Astrocyte of the hippocampus (primary cell): ENCODE results near the gene WDR6.
"Not testable (repeated sequence)": the region's sequence is repeated elsewhere in the genome, so short reads cannot be mapped to it uniquely, and the experiment has no call there.

Source experiments
- DNase-seq: peaks from one replicate; pipeline ENCODE4 v3.0.0; 2011; ENCODE audit warnings: low read depth, low spot score

The WDR6 gene

DNA sequence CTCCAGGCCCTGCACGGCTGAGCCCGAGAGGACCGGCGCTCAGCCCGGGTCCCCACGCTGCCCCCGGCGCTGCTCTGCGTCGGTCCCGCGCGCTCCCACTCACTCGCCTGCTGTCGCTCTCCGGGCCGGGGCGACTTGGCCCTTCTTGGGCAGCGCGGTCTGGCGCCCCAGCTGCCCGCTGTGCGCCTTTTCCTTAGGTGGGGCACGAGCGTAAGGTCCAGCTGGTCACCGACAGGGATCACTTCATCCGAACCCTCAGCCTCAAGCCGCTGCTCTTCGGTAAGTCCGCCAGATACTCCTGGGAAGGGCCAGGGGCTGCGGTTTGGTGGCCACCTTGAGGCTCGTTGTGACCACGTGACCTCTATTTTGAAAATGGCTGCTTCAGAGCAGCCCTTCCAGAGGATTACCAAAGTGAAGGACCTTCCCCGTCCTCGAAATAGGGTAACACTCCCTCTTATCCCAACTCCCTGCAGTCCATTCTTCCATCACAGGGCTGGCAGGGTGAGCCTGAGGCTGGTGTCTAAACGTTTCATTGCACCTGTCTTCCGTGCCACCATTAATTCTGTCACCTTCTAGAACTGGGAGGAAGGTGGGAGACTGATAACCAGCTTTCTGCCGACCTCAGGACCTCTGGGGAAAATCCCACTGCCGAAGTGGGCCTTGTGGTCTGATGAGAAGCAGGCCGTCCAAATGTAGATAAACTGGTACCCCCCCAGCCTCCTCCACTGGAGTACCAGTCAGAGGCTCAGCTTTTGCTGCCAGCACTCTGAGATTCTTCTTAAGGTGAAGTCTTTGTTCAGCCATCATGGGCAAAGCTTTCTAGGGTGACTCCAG, 16.3 kb upstream of the WDR6 start:
- DNase-seq: peak; percentile 61

DNA sequence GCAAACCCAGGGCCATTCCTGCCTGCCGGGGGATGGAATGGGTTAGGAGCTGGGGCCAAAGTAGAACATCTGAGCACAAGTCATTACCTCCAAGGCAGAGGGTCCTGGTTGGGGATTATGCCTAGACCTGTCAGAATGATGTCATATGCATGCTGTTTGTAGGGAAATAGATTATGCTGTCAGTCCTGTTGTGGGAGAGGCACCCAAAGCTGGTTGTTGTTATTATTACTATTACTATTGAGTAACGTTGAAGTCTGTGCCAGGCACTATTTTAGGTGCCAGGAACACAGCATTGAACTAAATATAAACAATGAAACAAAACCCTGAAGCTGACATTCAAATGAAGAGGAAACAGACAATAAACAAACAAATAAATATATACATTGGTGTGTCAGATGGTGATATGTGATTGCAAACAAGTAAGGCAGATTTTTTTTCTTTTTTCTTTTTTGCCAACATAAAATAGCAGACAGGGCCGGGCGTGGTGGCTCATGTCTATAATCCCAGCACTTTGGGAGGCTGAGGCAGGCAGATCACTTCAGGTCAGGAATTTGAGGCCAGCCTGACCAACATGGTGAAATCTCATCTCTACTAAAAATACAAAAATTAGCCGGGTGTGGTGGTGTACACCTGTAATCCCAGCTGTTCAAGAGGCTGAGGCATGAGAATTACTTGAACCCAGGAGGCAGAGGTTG, 15.2 kb upstream of the WDR6 start:
- DNase-seq: no peak

DNA sequence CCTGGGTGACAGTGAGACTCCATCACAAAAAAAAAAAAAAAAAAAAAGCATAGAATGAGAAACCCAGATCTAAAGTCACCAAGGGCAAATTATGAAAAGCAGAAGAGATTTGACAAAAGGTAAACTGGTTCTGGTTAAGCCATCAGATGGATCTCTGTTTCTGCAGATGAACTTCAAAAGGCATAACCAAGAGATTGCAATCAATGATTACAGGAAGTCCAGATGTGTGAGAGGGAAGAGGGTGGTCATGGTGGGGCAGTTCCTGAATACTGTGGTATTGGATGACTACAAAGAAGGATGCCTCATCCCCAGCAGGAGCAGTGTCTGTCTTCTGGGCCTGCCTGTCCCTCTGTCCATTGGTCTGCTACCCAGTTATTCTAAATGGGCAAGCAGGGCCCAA, 13.4 kb upstream of the WDR6 start:
- DNase-seq: no peak

DNA sequence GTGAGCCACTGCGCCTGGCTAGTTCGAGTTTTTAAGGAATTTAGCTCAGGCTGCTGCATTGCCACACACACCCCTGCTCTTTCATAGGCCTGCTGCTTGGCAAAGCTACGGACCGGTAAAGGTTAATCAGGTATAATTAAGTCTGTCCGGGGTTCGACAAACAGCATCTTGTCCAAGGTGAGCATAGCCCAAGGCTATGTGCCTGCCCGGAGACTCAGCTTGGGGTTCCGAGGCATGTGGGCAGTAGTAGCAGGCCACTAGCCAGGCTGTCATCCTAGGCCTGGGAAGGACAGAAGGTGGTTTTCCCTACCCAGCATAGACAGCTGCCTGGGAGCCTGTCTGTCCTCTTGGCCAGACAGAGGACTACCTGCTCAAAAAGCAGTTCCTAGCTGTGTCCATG, 10.6 kb upstream of the WDR6 start:
- DNase-seq: no peak

DNA sequence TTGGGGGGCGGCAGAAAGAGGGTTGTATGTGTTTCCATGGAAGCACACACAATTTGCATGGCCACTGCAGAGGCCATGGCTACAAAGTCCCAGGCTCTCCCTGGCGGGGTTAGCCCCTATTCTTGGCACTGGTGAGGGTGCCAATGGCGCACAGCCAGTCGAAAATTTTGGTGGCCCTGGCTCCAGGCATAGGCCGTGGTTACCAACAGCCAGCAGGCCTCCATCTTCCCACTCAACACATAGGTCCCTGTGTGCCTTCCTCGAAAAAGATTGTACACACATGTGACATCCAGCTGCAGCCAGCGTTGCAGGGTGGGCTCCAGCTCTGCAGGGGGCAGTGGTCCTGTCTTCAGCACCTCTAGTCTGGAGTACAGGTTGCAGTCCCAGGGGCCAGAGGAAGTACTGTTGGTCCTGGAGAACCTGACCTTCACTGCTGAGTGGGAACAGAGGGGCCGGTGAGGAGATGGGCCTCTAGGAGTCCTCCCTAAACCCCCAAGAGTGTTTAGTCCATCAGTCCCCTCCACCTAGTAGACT, 10.0 kb upstream of the WDR6 start:
- no peak for DNase-seq

DNA sequence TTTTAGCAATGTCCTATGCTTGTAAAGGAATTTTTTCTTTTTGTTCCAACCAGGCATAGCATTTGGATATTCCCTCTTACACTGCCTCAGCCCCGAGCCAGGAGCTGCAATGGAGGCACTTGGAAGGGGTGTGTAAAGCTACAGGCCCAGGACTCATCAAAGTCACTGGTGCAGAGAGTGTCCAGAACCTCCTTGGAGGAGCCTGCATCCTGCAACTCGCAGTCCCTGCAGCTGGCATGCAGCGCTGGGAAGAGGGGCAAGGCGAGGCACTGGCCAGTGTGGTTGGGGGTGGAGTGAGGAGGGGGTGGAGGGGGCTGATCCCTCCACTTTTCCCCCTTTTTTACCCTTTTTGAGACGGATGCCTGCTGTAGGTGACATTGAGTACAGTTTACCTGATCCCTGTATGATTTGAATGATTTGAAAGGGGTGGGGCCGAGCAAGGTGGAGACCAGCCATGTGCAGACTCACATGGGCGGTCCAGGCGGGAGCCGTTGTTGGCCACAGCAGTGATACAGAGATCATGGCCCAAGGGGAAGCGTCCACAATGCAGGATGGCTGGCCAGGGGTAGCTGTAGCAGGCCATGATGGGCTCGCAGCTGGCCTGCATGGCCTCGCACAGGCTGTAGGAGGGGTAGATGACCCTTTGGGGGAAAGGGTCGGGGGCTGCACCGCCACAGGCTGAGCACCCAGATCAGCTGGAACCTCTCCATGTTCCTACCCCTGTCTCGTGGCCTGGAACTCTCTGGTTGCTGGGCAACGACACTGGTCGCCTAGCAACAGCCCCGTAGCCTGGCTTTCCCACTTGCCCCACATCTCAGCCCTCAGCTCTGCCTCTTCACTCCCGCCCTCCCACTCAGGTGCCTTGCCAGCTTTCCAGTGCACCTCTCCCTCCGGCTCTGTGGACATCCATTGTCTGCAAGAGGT, 9.2 kb upstream of the WDR6 start:
- DNase-seq: no peak

DNA sequence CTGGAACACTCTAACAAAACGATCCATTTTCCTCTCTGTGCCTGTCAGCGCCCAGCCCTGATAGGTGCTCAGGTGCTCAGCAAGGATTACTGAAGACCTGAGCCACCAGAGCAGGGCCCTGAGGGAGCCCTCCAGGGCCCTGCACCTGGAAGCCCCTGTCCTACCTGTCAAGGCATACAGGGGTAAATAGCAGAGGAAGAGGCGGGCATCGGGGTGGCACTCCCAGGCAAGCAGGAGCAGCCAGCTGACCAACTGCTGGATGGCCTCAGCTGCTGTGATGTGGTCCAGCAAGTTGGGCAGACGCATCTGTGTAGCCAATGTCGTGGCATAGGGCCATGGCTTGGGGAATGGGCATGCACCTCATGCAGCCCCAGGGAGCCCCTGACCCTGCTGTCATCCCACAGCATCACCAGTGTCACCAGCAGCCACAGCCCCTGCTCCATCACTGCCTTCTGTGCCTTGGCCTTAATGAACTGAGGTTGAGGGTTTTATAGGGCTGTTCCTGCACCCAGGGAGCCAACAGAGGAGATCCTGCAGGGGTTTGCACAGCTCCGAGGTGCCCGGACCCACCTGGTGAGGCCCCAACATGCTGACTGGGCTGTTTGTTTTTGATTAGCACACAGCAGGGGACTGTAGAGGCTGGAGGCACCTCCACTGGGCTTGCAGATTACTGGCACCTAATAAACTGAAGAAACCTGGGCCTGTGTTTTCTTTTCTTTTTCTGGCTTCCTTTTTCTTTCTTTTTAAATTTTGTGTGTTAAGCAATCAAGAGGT, 7.9 kb upstream of the WDR6 start:
- no peak for DNase-seq

DNA sequence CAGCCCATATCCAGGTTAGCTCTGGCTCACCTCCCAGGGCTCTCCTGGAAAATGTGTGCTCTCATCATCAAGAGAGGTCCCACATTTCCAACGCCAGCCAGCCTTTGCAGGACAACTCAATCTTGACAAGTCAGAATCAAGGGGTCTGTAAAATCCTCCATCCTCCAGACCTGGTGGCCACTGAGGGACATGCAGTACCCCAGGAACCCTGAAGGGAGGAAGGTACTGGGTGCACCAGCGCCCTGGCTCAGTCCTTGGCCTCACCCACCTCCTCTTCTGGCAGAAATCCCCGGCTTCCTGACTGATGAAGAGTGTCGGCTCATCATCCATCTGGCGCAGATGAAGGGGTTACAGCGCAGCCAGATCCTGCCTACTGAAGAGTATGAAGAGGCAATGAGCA, 6.0 kb upstream of the WDR6 start:
- DNase-seq: no peak

DNA sequence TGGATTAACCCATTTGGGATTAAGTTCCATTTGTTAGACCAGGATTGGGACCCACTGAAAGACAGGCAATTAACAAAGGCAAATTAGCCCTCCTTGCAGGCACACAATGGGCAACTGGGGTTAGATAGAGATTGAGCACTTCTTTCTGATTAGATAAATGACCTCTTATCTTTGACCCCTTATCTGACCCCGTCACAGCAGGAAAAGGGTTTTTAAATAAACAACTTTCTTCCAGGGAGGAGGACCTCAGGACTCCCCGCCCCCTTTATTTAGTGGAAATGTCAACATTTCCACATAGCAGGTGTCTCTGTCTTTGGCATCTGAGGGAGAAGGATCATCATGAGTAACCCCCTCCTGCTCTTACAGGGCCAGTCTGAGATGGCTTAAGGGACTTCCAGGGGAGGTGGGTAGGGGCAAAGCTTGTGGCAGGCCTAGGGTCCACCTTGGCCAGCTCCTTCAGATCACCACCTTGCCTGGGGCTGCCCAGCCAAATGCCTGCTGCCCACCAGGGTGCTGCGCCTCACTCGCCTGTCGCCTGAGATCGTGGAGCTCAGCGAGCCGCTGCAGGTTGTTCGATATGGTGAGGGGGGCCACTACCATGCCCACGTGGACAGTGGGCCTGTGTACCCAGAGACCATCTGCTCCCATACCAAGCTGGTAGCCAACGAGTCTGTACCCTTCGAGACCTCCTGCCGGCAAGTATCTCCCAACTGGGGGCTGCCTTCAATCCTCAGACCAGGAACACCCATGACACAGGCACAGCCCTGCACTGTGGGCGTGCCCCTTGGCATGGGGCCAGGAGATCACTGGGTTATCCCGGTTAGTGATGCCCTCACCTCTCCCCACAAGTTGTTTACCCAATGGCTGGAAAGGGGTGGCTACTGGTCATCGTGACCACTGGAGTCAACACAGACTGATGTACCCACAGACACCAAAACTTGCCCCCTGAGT, 2.6 kb upstream of the WDR6 start:
- DNase-seq: no peak

DNA sequence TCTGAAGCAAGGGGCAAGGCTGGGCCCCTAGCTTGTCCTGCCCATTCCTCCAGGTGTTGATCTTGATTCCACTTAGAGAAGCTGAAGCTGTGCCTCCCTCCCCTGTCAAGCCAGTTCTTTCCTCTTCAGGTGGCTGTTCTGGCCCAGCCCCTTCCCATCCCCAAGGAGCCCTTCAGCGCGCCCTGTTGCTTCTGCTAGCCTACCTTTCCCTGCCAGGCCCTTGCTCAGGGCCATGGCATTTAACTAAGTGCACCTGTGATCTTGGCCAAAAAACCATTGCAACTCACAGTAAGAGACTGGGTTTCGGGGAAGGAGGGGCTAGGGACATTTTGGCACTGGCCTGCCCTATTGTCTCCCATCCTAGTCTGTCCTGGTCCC, 1.9 kb upstream of the WDR6 start:
- no peak for DNase-seq

DNA sequence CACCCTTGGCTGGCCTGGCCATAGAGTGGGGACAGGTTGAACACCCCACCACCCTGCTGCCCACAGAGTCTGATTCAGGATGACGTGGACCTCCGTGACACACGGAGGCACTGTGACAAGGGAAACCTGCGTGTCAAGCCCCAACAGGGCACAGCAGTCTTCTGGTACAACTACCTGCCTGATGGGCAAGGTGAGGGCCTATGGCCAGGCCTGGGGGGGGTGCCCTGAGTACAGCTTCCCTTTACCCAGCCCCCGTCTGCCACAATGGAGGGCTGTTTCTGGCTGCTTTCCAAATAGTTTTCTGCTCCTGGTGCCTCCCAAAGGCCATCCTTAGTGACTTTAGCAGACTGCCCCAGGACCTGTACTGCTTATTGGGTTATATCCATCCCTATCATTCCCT, 1.2 kb upstream of the WDR6 start:
- no peak for DNase-seq

DNA sequence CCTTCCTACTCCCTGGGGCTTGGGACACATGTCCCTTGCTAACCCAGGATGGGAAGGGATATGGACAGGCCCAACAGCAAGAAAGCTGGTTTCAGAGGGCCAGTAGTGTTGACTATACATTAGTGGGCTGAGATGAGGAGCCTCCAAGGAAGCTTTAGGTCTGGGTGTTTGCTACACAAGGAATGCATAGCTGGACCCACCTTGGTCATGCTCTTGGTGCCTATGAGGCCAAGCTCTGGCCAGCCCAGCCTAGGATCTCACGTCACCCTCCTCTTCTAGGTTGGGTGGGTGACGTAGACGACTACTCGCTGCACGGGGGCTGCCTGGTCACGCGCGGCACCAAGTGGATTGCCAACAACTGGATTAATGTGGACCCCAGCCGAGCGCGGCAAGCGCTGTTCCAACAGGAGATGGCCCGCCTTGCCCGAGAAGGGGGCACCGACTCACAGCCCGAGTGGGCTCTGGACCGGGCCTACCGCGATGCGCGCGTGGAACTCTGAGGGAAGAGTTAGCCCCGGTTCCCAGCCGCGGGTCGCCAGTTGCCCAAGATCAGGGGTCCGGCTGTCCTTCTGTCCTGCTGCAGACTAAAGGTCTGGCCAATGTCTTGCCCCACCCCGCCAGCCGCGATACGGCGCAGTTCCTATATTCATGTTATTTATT, 653 bp upstream of the WDR6 start:
- DNase-seq: peak; percentile 71

DNA sequence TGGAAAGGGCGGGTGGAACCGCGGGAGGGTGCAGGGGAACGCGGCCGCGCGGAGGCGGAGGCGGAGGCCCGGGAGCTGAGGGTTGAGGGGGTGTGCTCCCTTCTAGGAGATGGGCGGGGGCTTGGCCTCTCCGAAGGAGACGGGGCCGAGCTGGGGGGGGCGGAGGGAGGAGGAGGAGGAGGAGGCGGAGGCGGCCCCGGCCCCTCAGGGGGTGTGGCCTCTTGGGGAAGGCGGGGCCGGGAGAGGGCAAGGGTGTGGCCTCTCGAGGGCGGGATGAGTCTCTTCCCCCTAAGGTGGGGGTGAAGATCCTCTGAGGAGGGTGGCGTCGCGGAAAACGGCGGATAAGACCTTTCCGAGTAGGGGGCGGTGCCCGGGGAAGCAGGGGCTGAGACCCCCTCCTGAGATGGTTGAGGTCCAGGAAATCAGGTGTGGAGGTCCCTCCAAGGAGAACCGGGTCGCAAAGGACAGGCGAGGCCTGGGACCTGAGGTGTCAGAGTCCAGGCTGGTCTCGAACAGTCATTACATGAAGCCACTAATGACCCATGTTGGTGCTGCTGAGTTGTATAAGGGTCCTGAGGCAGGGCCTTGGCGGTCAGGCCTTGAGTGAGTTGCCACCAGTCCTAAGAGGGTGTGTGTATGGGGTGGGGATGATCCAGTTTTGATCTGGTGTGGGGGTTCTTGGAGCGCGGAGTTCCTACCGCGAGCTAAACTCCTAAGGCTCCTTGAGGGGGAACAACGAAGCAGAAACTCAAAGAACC, 759 bp downstream of the WDR6 start:
- peak; percentile 94 for DNase-seq

DNA sequence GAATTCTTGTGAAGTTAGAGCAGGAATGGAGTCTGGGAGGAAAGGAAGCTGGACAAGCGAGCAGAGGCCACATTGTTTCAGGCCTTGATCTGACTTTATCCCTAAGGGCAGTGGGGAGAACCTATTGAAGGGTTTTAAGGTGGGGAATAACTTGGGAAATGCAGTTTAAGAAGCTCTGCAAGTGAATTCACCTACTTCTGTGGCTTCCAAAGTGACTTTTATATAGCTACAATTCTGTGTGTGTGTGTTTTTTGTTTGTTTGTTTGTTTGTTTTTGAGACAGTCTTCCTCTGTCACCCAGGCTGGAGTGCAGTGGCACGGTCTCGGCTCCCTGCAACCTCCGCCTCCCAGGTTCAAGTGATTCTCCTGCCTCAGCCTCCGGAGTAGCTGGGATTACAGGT, 1.4 kb downstream of the WDR6 start:
- not testable (repeated sequence) for DNase-seq

DNA sequence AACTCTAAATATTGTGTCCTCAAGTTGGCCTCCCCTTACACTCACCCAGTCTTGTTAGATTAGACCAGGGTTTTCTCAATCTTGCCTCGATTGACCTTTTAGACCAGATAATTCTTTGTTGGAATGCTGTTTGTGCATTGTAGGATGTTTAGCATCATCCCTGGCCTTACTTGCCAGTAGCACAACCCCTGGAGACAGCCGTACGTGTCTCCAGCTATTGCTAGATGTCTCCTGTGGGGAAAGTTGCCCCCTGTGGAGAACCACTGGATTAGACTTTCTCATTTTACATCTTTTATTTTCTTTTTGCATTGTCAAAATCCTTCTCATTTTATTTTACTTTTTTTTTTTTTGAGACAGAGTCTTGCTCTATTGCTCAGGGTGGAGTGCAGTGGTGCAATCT, 2.2 kb downstream of the WDR6 start:
- no peak for DNase-seq

DNA sequence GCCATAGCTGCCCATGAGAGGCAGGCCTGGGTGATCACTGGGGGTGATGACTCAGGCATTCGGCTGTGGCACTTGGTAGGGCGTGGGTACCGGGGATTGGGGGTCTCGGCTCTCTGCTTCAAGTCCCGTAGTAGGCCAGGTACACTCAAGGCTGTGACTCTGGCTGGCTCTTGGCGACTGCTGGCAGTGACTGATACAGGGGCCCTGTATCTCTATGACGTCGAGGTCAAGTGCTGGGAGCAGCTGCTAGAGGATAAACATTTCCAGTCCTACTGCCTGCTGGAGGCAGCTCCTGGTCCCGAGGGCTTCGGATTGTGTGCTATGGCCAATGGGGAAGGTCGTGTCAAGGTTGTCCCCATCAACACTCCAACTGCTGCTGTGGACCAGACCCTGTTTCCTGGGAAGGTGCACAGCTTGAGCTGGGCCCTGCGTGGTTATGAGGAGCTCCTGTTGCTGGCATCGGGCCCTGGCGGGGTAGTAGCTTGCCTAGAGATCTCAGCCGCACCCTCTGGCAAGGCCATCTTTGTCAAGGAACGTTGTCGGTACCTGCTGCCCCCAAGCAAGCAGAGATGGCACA, 5.3 kb downstream of the WDR6 start:
- no peak for DNase-seq

DNA sequence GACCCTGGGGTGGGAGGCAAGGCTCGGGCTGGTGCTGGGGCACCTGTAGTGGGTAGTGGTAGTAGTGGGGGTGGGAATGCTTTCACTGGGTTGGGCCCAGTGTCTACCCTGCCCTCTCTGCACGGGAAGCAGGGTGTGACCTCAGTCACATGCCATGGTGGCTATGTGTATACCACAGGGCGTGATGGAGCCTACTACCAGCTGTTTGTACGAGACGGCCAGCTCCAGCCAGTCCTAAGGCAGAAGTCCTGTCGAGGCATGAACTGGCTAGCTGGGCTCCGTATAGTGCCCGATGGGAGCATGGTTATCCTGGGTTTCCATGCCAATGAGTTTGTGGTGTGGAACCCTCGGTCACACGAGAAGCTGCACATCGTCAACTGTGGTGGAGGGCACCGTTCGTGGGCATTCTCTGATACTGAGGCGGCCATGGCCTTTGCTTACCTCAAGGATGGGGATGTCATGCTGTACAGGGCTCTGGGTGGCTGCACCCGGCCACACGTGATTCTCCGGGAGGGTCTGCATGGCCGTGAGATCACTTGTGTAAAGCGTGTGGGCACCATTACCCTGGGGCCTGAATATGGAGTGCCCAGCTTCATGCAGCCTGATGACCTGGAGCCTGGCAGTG, 6.0 kb downstream of the WDR6 start:
- DNase-seq: no peak
